AG09309 (cell line): Measurements from ENCODE around the gene COPB1.
"Not testable (repeated sequence)": the region's sequence is repeated elsewhere in the genome, so short reads cannot be mapped to it uniquely, and the experiment has no call there.

Experiments used
- DNase-seq: peaks from one replicate; pipeline ENCODE4 v3.0.0-alpha.2; 2010; ENCODE audit warnings: low read depth
- H3K4me3 ChIP-seq: 2 replicates; pipeline ENCODE4 v1.5.1; 2011; ENCODE audit warnings: mild to moderate bottlenecking, low read depth, low read length, moderate library complexity; ENCODE audit not compliant: control insufficient read depth
- CTCF ChIP-seq: IDR thresholded peaks from 2 replicates; pipeline ENCODE4 v1.5.1; 2011; ENCODE audit warnings: mild to moderate bottlenecking, low read depth, low read length, inconsistent platforms; ENCODE audit not compliant: insufficient read depth, control insufficient read depth; ENCODE audit errors: missing control alignments

The COPB1 gene

GRCh38 chr11:14541192-14541947 lies 41.8 kb upstream of the COPB1 start:
- DNase-seq, result no peak
- no peak for TF ChIP-seq CTCF
- no peak overlapping the region for H3K4me3 ChIP-seq

- DNase-seq, result no peak
- TF ChIP-seq CTCF, result no peak
- no peak overlapping the region for H3K4me3 ChIP-seq
Measured at GRCh38 chr11:14539982-14540421, 40.4 kb upstream of the COPB1 start.

- TF ChIP-seq CTCF, result no peak
- no peak overlapping the region for H3K4me3 ChIP-seq
- no peak for DNase-seq
Measured at GRCh38 chr11:14538926-14539554, 39.4 kb upstream of the COPB1 start.

GRCh38 chr11:14538271-14538925 lies 38.8 kb upstream of the COPB1 start:
- no peak overlapping the region for H3K4me3 ChIP-seq
- no peak for TF ChIP-seq CTCF
- DNase-seq, result no peak

- H3K4me3 ChIP-seq, result no peak overlapping the region
- TF ChIP-seq CTCF, result peak; percentile 69
- no peak for DNase-seq
Measured at GRCh38 chr11:14537134-14537599, 37.6 kb upstream of the COPB1 start.

- not testable (repeated sequence) for H3K4me3 ChIP-seq, DNase-seq
Measured at GRCh38 chr11:14535166-14535565, 35.6 kb upstream of the COPB1 start.

- no peak for DNase-seq
- no peak for TF ChIP-seq CTCF
Measured at GRCh38 chr11:14529951-14530350, 30.3 kb upstream of the COPB1 start.

More at GRCh38 chr11:14529951-14530350, 30.3 kb upstream of the COPB1 start:
- H3K4me3 ChIP-seq, result no peak overlapping the region
